Stimulated activated CD4-positive, alpha-beta T cell treated with anti-CD3 and anti-CD28 coated beads, Interleukin-12 subunit alpha, Interleukin-12 subunit beta, amount 100 ng/mL, for 48 hours (primary cell): ENCODE results near the gene CDC14B.
"Not testable (repeated sequence)": the region's sequence is repeated elsewhere in the genome, so short reads cannot be mapped to it uniquely, and the experiment has no call there.

ENCODE experiments used
- DNase-seq, 3 donors: peaks; one replicate each; pipeline ENCODE4 v3.0.0-alpha.2; 2020; ENCODE audit warnings: low read depth in 2 of 3, low spot score in 1 of 3

CDC14B gene

DNA sequence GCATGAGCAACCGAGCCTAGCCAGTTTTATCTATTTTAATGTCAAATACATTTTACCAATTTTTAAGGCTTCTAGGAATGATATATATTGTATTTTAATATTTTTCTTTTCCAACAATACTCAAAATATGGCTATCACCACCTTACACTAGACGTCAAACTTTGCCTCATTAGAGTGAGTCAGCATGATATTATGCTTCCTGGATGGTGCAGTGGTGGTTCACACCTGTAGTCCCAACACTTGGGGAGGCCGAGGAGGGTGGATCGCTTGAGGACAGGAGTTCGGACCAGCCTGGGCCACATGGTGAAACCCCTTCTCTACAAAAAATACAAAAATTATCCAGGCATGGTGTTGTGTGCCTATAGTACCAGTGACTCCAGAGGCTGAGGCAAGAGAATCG lies 7.3 kb upstream of the CDC14B start:
- no peak for DNase-seq

DNA sequence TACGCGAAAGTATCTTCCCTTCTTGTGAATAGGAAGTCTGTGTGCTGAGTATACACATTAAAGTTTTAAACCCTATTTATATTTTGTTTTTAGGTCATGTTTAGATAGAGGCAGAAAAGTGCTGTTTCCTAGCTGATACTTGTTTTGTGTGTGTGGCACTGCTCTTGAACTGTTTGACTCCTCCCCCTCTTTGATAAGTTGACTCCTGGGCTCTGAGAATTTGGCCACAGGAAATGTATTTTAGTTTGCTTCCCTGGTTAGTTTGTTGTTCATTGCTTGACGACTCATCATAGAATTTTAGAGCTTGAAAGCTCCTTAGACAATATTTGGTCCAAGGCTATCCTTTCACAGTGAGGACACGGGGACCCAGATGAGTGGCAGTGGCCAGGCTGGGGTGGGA lies 2.0 kb upstream of the CDC14B start:
- no peak for DNase-seq

DNA sequence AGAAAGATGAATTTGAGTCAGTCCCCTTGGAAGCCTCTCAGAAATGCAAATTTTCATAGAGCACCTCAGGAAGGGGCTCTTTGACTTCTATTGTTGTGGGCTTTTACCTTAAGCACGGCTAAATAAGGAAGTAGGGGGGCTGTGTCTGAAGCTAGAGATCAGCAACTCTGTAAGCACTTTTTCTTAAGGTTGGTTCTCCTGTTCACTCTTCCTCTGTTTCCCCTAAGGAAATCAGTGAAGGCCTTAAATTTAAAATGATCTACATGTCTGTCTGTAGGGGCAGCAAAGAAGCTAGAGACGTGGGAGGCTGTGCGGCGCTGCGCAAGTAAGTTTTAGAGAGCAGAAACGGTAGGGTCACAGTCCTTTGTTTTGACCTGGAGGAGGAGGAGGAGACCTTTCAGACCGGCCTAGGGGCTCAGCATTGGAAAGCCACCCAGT lies 1.2 kb upstream of the CDC14B start:
- no peak for DNase-seq

DNA sequence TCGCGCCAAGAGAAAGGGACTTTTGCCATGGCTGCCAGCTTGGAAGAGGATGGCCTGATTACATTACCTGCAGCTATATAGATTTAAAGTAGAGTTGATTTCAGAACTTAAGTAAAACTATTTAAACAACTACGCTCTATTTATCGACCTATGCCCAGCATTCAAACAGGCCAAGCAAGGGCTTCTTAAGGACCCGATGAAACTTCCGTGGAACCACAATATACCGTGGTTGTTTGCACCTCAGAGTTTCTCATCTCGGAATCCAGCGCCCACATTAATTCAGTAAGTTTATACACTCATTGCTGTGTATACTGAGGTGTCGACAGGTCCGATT lies 505 bp upstream of the CDC14B start:
- DNase-seq, result no peak

DNA sequence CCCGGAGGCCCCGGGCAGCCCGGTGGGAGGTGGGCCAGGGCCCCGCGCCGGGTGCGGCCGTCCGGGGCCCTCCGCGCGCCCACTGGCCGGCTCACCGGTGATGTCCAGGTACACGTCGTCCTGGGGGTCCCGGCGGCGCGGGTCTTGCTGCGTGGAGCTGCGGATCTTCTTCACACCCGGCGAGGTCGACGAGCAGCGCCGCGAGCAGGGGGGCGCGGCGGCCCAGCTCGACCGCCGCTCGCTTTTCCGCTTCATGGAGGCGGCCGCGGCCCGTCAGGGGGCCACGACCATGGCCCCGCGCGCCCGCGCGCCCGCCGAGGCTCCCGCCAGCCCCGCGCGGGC lies 548 bp downstream of the CDC14B start:
- DNase-seq, result no peak

DNA sequence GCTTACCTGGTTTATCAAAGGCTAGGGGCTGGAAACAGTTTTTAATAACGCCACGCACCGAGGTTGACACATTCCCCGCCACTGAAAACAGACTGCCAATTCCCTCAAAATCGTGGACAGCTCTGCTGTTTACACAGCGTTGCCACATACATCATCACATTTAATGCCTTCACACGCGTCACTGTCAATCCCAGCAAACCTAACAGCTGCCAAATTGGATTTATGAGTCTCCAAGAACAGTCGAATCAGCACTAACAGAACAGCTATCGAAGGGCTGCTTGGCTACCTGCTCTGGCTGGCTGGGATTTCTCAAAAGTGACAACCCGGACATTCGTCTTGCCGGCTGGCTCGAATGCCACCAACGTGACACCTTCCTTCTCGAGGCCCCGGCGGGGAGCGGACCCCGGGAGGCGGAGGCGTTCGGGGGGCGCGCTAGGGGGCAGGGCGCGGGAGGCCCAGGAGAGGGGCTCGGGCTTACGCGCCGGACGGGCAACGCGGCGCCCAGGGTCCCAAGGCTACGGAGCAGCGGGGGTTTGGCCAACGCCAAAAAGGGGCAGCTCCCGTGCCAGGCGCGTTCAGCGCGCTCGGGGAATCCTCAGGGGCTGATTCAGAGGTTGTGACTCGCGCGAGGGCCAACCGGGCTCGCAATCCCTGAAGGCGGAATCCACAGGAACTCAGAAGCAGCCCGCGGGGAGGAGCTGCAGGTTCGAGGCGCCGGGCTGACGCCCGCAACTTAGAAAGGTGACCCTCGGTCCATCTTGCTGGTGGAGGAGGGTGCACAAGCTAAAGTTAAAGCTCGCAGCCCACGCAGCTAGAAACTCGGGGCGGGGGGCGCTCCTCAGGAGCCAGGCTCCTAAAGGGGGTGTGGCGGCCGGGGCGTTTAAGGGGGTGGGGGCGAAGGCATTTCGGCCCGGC lies 1.2 kb downstream of the CDC14B start:
- DNase-seq, result no peak

DNA sequence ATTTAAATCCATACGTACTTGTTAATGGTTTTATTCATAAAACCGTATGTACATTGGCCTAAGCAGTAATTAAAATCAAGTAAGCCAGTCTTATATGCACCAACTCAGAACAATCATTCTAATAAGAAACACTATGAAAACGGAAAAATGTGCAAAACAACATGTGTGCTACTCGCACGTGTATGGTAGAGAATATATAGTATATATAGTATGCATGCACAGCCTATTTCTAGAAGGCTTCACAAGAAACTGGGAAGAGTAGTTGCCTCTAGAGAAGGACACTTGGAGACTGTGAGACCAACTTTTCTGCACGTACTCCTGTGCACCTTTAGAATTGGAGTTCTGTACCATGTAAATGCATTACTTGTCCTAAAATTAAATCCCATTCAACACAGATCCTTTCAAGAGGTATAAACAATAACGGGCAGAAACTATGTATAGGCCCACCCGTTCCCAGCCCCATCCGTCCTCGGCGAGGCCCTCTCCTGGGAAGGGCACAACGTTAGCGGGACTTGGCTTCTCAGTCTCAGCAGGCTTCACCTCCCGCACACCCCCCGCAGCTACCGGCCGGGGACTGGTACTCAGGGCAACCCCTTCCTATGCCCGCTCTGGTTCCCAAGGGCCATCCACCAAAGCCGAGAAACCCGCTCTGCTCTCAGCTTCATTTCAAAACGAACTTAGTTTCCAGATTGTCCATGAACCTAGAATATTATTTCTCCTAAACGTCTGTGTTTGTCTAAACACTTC lies 2.0 kb downstream of the CDC14B start:
- no peak for DNase-seq

DNA sequence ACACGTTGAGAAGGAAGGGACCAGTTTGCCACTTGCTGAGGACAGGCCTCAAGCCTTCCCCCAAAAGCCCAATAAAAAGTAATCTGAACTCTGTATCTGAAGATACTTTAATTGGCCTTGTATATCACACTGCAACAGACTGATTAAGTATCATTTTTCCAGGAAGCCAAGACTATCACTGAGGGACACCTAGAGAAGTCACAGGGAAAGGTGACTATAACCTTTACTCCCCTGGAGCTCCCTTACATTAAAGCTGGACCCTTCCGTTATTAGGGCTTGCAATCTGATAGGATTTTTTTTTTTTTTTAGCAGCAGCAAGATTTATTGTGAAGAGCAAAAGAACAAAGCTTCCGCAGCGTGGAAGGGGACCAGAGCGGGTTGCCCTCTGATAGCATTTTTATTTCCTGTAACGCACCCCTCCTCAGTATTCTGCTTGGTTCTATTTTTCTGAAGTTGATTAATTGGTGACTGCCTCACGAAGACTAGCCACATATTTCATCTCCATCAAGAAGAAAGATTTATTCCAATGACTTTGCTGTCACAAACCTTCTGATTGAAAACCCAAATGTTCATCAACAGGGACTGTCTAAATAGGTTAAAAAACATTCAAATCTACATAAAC lies 2.7 kb downstream of the CDC14B start:
- DNase-seq, result no peak

DNA sequence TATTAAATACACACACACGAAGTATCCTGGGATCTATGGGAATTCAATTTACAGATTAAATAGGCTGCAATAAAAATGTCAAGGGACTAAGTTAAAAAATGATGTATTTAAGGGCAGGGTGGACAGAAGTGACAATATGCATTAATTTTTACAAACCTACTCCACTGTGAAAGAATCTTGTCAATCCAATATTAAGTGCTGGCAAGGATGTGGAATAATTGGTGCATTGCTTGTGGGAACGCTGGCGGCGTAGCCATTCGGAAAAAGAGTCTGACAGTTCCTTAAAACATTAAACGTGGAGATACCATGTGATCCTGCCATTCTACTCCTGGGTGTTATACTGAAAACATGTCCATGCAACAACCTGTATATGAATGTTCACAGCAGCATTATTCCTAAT lies 4.2 kb downstream of the CDC14B start:
- no peak for DNase-seq

DNA sequence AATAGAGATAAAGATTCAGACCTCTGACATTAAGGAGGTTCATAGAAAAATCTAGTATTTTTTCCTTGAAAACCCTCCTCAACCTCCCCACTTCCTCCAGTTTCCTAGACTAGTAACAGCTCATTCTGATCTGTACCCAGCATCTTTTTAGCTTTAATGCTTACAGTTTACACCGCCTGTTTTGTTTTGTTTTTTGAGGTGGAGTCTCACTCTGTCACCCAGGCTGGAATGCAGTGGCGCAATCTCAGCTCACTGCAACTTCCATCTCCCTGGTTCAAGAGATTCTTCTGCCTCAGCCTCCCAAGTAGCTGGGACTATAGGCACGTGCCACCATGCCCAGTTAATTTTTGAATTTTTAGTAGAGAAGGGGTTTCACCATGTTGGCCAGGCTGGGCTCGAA lies 5.0 kb downstream of the CDC14B start:
- not testable (repeated sequence) for DNase-seq

DNA sequence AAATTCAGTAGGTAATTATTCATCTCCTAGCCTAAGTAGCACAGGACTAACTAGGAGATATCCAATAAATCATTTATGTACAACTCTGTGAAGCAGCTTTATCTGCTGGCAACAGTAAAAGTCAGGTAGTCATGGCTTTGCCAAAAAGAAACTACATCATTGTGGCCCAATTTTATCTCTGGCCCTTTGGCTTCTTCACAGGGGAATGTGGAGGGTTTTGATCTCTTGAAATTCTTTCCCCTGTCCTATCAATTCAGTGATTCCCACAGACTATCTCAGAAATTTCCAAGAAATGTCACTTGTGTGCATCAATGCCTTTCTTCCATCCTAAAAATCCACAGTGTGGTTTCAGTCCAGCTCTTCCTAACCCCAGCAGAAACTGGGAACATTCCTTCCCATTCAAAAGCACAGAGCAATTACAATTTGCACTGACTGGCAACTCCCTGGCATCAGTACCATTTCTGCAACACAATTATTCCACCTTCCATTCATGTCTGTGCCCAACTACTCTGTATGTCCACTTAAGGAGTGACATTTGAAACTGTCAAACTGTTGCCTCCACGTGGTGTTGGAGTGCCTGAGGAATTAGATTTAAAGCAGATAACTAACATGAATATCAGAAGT lies 6.6 kb downstream of the CDC14B start:
- no peak for DNase-seq

DNA sequence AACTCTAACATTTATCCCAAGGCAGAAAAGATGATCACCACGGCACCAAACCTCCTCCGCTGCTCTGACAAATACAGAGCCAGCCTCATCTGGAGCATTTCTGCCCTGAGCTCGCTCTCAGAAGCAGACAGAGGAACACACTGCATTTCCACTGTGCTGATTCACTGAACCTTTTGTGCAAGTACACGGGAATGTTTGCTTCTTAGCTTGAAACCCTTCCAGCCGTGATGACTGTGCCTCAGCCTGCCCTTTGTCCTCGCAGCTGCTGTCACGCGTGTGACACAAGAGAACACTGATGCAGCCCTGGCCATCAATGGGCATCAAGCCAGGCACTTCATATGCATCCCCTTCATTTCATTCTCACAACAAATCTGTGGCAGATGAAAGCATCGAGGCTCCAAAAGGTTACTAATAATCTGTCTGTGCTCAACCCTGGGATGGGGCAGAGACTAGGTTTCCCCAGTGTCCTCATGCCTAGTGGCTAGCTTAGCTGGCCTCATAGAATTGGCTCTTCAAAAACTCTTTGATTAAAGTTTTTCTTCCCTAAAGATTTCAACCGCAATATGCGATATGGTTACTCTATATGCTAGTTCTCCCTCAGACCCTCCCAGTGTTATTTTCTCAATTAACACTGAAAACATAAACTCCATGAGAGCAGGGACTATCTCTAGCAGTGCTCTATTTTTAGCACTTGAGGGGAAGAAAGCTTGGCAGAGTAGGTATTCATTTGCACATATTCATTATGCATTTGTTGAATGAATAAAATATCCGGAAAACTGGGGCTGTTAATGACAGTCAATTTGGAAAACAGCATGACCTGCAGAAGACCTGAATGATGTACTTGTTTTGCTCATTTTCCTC lies 7.3 kb downstream of the CDC14B start:
- DNase-seq, result no peak

DNA sequence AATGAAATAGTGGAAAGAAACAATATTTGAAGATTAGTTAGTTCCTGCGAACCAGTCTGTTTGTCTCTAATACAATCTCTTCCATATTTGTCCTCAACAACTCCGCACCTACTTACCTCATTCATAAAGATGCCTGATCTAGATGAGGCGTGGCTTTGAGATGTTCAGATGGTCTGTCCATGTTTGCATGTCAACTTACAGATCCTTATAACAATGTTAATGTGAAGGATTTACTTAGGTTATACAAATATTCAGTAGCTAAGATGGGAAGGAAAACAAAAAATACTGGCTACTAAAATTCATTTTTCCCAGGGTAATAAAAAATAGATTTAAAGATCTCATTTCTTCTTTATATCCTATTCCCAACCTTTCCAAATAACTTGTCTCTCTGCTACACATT lies 8.3 kb downstream of the CDC14B start:
- DNase-seq, result no peak

DNA sequence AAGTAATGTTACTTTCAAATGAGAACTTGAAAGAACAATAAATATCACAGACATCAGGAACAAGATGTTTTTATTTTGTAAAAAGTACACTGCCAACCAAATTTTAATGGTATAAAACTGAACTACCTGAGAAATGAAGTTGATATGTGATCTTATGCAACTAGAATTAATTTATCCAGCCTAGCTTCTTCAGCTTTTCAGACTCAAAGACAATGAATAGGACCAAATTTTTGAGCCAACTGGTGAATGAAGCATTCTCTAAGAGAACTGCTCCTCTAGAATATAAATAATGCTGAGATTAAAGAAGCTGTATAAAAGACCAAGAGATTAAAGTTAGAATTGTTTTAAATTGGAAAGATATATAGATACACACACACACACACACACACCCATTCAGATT lies 9.9 kb downstream of the CDC14B start:
- DNase-seq, result no peak

DNA sequence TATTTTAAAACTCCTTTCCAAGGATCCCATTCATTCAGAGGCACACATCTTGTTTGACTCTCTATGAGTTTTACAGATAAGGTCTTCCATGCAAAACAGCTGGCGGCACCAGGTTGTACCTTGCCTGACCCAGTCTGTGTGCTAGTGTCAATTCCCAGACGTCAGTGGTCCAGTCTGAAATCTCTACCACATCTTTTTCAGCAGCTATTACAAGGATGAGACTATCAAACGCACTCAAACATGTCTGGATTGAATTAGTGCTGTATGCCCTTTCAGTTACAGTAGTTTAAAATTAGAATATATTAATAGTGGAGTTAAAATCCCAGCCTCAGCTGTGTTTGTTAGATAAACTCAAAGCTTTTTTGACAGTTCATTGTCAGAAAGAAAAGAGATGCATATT lies 11.7 kb downstream of the CDC14B start:
- DNase-seq, result no peak

DNA sequence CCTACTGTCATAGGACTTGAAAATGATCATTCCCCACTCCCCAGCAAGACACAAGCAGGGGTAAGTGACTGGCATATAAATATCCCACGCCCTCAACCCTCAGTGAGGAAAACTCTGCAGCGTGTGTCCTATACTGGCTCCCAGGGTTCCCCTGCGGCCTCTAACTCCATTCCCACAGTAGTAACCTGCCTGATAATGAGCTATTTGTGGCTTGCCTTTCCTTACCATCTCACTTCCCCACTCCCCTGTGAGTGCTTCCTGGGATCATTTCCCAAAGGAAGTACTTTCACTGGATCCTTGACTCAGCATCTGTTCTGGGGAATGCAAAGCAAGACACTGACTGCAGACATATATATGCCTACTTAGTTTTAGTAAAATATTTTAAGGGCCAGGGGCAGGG lies 14.3 kb downstream of the CDC14B start:
- DNase-seq, result no peak

DNA sequence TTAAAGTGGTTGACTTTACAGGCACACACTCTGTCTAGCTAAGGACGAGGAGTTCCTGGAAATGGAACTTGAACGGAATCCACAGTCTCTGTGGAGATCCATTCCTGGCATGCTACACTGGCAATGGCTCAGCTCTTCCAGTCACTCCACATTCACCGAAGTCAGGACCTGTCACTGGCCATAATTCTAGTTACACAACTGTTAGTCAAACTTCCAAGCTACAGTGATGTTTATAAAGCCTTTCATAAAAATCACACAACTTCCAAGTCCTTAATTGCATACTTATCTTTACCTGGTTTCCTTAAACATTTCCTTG lies 15.7 kb downstream of the CDC14B start:
- DNase-seq, result no peak

DNA sequence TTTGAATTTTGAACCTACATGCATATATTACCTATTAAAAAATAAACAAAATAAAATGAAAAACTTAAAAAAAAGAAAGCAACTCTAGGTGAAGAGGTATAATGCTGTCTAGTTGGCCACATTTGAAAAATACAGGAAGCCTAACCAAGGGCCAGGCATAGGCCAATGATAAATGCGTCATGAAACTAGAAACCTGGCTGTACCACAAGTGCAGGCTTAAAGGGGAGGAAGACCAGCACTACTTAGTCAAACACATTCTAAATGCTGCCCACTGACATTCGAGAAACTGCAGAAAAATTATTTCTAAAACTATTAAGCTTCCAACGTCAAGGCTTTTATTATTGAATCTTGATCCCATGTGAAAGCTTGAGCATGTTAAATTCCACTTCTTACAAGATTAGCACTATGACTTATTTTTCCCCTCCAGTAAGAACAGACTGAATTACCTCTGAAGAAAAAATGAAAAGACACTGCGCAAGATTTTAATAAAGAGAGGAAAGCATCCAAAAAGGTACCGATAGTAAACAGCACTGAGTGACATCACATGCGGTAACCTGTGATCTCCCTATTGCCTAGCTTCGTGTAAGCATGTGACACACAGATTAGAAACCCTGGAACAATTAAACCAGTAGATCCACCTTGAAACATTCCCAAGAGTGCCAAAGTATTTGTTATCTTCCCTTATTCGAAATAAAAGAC lies 16.2 kb downstream of the CDC14B start:
- no peak for DNase-seq

DNA sequence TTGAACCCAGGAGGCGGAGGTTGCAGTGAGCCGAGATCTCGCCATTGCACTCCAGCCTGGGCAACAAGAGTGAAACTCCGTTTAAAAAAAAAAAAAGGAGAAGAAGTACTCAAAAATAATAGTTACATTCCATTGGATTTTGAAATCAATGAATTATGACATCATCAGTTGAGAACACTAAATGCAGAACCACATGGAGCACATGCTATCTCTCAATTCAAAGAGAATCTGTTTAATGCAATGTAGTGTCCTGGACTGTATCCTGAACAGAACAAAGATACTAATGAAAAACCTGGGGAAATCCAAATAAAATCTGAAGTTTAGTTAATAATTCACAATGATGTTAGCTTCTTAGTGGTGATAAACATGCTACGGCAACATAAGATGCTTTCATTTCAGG lies 20.3 kb downstream of the CDC14B start:
- no peak for DNase-seq

DNA sequence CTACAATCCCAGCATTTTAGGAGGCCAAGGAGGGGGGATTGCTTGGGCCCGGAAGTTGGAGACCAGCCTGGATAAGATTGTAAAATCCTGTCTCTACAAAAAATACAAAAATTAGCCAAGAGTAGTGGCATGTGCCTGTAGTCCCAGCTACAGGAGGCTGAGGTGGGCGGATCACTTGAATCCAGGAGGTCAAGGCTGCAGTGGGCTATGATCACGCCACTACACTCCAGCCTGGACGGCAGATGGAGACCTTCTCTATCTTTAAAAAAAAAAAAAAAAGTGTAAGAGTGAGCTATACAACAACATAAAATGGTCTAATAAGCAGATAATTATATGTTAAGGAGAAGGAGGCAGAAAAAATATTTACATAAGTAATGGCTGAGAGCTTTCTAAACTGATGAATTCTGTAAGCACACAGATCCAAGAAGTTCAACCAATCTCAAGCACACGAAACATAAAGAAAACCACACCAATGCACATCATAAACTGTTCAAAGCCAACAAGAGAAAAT lies 23.0 kb downstream of the CDC14B start:
- no peak for DNase-seq
